IPS-NIHi7 (cell line): ENCODE results near the gene QSOX2.
A peak's percentile ranks its signal among the peaks of the same experiment; 100 is the strongest.

ENCODE experiments used
- DNase-seq: peaks from one replicate; pipeline ENCODE4 v3.0.0; 2012; ENCODE audit warnings: mixed read lengths; ENCODE audit errors: extremely low spot score

Gene QSOX2

DNA sequence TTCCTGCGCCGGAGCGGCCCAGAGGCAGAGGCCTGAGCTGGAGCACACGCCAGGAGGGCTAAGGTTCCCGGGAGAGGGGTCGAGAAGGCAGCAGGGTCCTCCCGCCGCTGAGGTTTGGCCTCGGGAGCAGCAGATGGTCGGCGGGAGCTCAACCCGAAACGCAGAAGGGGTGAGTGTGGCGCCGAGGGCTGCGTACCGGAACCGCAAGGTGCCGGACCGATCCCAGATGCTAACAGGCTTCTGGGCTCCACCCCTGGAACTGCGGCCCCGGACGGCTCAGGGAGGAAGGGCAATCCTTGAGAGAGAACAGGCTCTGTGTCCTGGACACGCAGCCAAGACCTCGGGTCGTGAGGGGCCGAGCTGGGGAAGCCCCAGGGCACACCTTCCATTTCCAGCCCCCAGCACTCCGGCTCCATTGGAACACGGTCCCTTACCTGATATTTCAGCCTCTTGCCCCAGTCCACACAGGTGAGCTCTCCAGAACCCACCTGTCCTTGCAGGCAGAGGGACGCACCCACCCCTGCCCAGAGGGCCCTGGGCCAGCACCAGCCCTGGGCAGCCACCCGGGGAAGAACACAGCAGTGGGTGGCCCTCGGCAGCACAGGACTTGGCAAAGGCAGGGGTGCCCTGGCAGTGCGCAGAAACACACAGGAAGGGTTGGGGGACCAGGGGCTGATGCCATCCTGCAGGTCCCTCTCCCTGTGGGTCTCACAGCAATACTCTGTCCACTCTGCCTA, 42.0 kb downstream of the QSOX2 start:
- no peak for DNase-seq

GRCh38 chr9:136202454-136203407, 42.9 kb downstream of the QSOX2 start:
- DNase-seq = no peak

- DNase-seq = peak; percentile 85
Measured at GRCh38 chr9:136201609-136202453, 43.8 kb downstream of the QSOX2 start.

GRCh38 chr9:136201174-136201573, 44.4 kb downstream of the QSOX2 start:
- DNase-seq = no peak

GRCh38 chr9:136200424-136200823, 45.2 kb downstream of the QSOX2 start:
- DNase-seq = no peak

DNA sequence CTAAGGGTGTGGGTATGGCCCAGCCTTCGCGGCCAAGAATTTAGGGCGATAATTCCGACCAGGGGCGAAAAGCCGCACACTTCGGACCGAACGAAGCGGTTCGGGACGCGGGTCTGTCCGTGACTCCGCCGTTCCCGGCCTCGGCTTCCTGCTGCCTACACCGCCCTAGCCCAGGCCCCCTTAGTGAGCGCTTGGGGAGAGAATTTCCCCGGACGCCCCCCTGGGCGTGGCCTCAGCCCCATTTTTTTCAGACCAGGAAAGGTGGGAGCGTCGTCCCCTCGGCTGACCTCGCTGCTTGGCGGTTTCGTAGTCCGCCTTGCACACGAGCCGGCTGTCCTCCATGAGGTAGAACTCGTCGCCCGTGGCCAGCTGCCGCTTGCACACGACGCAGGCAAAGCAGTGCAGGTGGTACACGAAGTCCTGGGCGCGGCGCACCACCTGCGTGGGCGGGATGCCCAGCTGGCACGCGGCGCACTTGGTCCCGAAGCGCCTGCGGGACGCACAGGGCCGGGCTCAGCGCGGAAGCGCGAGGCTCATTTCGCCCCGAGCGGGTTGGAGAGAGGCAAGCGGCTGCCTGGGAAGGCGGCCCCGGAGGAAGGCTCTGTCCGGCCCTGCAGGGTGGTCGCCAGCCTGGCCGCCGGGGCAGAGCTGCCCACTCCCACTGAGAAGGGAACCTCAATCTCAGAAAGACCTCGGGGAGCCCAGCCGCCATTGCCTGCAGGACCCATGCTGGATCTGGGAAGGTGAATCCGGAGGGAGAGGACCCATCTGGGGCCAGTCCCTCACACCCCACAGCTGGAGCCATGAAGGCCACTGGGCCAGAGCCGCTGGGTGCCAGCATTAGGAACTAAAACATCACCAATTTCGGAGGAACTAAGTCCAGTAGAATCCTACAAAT, 46.0 kb downstream of the QSOX2 start:
- DNase-seq = no peak

GRCh38 chr9:136198605-136199083, 47.0 kb downstream of the QSOX2 start:
- DNase-seq = no peak

DNA sequence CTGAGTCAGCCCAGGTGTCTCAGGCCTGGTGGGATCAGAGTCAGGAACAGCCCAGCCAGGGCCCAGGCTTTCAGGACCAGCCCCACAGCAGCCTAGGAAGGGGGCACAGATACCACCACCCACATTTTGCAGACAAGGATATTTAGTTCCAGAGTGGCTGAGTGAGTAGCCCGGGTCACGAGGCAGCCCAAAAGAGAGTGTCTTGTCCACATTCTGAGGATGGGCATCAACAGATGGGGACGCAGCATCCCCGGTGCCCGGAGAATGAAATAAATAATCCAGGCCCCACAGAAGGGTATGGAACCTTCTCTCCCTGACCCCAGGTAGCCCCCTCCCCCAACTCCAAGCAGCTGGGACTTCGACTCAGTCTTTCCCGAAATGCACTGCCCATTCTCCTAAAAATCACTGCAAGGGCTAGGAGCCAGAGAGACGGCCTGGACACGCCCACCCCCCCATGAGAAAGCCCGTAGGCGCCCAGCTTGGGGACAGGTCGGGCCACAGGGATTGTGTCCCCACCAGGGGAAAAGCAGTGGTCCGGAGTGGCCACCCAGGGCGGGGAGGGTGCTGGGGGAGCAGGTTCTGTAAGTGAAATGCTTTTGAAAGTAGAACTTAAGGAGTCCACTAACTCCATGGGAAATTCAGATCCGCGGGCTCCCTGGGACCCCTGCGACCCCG, 47.5 kb downstream of the QSOX2 start:
- DNase-seq = no peak

DNA sequence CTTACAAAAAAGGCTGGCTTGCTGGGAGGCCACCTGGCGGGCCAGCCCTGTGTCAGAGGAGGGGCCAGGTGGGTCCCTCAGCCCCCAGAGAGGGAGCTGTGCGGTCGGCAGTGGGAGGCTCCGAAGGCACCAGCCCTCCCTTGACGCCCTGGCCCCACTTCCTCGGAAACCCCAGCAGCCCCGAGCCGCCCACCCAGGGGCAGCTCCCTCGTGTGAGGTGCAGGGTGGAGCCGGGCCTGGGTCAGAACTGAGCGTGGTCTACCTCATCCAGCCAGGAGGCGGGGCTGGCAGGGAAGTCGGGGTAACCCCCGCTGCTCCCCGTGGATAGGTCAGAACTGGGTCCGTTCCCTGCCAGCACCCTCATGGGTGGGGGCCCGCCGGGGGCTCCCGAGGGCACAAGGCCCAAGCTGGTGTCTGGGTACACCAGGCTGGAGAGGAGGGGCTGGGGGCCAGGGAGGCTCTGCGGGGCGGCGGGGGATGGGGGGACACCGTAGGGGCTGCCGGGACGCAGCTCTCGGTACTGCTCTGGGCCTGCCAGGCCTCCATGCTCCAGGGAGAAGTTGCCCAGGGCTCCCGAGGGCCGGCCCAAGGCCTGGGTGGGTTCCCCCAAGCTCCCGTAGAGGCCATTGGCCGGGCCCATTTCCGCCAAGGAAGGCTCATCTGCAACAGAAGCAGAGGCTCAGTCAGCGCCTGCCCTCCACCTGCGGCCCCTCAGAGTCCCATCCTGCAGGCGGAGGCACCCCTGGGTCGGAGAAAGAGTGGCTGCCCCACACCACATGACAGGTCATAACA, 48.3 kb downstream of the QSOX2 start:
- no peak for DNase-seq

- DNase-seq = no peak
Measured at GRCh38 chr9:136196404-136197083, 49.1 kb downstream of the QSOX2 start.

DNA sequence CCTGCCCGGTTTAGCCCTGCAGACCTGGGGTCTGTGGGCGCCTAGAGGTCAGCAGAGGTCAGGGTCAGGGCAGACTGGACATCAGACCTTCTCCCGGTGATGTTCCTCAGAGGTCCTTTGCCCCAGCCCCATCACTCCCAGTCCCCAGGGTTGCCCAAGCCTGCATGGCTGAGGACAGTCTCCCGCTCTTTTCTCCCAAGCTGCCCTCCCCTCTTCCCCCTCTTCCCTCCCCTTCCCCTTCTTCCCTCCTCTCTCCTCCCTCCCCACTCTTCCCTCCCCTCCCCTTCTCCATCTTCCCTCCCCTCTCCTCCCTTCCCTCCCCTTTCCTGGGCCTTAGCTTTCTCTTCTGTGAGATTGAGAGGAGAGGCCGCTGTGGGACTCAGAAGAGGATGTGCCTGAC, 51.1 kb downstream of the QSOX2 start:
- DNase-seq = no peak

GRCh38 chr9:136193891-136194279, 51.7 kb downstream of the QSOX2 start:
- no peak for DNase-seq

GRCh38 chr9:136193127-136193890, 52.3 kb downstream of the QSOX2 start:
- no peak for DNase-seq

DNA sequence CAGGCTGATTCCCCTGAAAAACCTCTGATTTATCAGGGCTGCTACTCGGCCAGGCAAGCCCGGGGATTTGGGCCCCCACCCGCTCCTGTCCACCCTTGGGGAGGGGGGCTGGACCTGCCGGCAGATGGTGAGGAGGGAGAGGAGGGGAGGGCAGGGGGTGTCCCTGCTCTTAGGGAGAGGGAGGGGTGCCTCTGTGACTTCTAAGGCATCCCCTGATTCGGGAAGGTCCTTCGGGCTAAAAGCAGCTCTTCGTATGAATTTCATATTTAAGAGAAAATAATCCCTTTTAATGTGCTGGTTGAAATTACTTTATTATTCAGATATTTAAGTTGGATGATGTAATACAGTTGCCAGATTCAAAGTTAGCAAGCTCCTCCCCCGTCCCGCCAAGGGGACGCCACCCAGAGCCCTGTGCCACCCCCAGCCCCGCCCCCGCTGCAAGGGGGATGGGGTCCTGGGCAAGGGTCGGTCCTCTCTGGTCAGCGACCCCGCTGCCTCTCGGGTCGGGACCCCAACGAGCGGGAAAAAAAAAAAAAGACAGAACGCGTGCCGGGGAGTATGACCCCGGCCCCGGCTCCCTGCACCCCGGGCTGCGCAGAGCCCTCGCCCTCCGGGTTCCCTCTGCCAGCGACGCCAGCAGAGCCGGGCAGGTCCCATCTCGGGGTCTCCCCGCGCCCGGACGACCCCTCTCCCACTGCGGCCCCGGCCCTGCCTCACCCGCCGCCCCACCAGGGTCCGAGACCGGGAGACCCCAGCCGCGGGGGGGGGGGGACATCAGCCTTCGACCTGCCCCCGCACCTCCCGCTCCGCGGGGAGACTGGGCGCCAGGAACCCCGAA, 53.1 kb downstream of the QSOX2 start:
- no peak for DNase-seq

GRCh38 chr9:136191960-136192286, 53.7 kb downstream of the QSOX2 start:
- no peak for DNase-seq

- no peak for DNase-seq
Measured at GRCh38 chr9:136191099-136191959, 54.3 kb downstream of the QSOX2 start.
